SU-DHL-6 (cell line): Measurements from ENCODE around the gene SPP2.

ENCODE experiments used
- CTCF ChIP-seq: fragments of 200-600 bp; sonication (generic); IDR thresholded peaks from one replicate; pipeline ENCODE4 v1.5.1; 2017; ENCODE audit warnings: antibody characterized with exemption, mild to moderate bottlenecking, low read length, moderate library complexity; ENCODE audit not compliant: insufficient read depth, poor library complexity, severe bottlenecking
- EZH2phosphoT487 ChIP-seq: fragments of 200-600 bp; sonication (generic), shearing (Covaris generic); conservative IDR thresholded peaks from 2 replicates; pipeline ENCODE4 v1.6.1; 2018; ENCODE audit warnings: mild to moderate bottlenecking, antibody characterized with exemption, low read length, moderate library complexity, mixed read lengths

GRCh38 chr2:234074751-234075517 is 24.4 kb downstream of the SPP2 start:
- no peak for TF ChIP-seq CTCF
- TF ChIP-seq EZH2phosphoT487 = no peak
